H54 (cell line): Measurements from ENCODE around the gene CDHR4.
"Not testable (repeated sequence)": the region's sequence is repeated elsewhere in the genome, so short reads cannot be mapped to it uniquely, and the experiment has no call there.

Experiments
- DNase-seq: peaks from one replicate; pipeline ENCODE4 v3.0.0; 2011; ENCODE audit warnings: low spot score, mixed read lengths; ENCODE audit not compliant: insufficient read length
- FAIRE-seq: peaks from 3 replicates; lab custom pipeline; 2011; peaks lifted over from hg19 to GRCh38; lab: Jason Lieb, UNC
- POLR2A ChIP-seq: IDR thresholded peaks from 2 replicates; pipeline ENCODE4 v1.6.1; 2011; ENCODE audit warnings: low read depth, mild to moderate bottlenecking, low read length

CDHR4 gene, protein sequence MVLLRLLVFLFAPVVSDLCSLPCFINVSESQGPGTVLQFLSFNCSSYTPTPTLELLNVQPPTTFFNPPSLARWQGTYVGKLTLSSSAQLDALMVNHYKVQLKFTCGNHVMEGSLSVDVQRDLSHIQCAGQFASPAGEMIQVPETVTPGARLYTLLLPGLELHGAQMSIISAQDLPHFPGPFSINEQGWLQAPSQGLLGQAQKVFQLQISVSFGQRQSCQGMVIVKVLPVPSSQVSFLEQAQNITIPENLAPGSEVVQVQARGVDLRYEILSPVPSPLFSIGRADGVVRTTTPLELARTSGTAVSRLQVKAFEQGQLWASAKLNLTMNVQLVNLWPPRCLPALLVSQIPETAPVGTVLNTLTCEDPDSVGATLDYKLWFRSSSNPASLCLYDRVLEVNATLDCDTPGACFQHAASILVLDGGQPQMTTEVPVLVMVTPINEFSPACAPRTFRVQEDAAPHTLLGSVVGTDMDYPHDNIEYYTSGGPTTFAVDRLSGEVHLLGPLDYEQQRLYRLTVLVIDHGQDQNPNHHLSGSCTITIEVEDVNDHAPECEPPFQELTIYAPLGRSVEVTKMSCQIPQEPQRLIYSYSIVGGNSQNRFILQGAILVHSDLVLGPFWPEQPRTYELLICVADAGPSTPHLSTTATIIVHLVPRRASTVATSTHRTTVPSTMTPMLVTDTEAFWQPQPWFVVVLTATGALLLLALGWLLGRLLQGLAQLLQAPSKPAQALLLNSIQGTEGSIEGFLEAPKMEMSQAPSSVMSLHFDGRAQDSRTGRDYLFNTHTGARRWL

DNA sequence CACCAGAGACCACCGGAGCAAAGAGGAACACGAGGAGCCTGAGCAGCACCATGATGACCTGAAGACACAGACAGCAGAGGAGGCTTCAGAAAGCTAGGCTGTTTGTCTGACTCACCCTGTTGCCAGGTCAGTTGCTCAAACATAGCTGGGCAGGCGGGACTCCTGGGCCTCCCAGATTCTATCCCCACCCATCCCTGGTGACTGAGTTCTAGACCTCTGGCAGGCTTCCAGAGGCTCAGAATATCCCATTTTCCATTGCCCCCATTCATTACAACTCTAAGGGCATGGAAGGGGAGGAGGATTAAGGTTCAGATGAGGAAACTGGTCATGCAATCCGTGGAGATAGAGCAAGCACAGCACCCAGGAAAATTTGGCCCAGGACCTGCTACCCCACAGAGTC is at the start of gene CDHR4:
TSS of gene CDHR4 (minus strand) at position 113 of the 400 bp plus-strand sequence. CDS start at position 52, 61 bp downstream.
- peak; percentile 27 for FAIRE-seq

DNA sequence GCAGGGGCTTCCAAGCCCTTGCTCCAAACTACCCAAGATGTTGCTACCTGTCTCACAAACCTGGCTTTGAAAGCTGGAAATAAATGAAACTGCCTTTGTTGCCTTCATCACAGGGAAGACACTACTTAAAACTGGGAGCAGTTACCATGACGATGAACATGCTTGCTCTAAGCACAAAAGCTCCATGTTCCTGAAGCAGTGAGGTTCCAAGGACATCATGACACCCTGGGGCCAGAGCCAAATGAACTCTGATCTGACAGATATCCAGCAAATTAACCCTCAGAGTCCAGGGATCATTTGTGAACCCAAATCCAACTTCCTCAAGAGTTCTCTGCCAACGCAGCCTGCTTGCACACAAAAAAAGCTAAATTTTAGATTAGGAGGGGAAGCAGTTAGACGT is 46.0 kb upstream of the CDHR4 start:
- FAIRE-seq, result no peak
- DNase-seq, result no peak
- no peak for TF ChIP-seq POLR2A

More for the DNA sequence above, at the start of gene CDHR4:
- peak; percentile 91 for DNase-seq
- no peak for TF ChIP-seq POLR2A

DNA sequence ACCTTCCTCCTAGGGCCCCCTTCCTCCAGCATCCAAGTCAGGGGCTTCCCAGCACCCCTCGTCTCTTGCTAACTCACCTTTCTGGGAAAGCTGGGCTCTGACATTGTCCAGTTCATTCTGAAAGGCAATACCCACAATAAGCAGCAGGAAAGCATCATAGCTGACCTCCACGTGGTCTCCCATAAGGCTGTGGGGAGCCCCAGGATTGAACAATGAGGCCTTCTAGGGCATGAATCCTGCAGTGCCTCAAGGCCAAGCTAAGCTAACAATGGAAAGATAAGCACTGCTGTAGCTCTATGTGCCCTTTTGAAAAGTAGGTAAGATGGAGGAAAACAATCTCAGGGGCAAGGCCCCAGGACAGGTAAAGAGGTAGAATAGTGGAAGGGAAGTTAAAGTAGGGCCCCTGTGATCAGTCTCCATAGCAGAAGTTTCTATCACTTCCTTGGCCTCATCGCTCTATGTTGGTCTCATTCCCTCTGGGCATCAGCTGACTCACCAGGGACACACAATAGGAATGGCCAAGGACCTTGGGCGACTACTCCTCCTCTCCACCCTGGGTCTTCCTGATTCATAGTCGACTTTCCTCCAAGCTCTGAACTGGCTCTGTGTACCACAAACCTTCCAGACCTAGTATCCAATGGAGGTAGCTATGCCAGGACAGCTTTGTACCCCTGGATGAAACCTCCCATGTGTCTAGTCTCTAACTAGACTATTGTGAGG is 45.0 kb upstream of the CDHR4 start:
- no peak for TF ChIP-seq POLR2A
- FAIRE-seq (no peak), DNase-seq (no peak)

DNA sequence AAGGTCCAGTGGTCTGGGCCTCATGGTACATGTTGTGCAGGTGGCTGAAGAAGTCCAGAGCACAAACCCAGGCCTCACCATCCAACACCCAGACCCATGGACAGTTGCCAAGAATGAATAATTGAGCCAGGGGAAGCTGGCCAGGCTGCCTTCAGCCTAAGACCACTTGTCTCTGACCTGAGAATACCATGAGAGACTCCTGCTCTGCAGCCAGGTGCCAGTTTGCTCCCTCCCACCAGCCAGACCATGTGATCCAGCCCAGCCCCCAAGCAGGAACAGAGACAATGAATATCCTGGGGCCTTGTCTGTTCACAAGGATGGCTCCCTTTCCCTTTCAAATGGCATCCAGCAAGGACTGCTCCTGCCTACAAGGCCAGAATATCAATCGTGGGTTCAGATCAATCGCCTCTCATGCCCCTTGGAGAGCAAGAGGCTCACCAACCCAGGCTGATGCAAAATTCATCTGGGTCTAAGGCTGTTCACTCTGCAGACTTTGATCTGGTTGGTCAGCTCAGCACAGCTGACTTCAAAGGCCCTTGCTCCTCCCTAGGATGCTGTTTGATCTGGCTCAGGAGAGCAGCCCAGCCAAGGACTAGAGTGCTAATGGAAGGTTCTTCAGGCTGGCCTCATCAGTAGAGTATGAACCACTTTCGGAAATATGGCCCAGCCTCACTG is 43.3 kb upstream of the CDHR4 start:
- DNase-seq (no peak), FAIRE-seq (no peak)
- no peak for TF ChIP-seq POLR2A

DNA sequence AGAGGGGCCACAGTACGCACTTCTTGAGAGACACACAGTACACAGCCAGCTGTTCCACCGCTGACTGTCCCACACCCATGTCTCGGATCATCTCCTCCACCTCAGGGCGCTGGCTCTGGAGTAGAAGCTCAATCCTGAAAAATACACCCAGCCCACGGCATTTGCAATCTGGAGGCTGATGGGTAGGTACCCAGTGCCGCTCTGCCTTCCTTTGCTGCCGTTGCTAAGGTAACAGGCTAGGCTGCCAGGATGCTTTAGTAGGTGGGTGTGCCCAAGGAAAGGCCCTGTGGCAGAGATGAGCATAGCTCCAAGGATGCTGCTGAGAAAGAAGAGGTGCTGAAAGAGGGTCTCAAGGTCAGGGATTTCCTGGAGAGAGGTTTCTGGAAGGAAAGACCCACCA is 42.1 kb upstream of the CDHR4 start:
- TF ChIP-seq POLR2A, result no peak
- FAIRE-seq, result no peak
- DNase-seq, result no peak

DNA sequence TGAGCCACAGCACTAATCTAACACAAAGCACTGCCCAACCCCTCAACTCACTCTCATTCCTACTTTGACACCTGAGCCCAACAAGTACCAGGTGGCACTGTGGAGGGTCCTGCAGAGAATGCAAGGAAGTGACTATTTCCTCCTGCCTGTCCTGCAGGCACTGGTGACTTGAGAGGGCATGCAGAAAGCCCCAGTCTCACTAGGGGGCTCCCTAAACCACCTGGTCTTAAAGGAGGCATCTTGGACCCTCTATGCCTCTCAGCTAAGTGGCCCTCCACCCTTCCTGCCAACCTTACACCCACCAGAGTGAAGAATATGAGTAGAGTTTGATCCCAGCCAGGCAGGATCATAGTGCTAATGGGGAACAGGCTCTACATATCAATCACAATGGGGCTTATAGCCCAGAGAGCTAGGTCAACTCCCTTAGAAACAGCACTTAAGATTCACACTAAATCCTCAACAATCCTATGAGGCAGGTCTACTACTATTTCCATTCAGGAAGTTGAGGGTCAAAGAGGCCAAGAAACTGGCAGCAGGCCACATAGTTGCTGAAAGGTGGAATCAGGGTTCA is 41.5 kb upstream of the CDHR4 start:
- FAIRE-seq (no peak), DNase-seq (no peak)
- TF ChIP-seq POLR2A, result no peak

DNA sequence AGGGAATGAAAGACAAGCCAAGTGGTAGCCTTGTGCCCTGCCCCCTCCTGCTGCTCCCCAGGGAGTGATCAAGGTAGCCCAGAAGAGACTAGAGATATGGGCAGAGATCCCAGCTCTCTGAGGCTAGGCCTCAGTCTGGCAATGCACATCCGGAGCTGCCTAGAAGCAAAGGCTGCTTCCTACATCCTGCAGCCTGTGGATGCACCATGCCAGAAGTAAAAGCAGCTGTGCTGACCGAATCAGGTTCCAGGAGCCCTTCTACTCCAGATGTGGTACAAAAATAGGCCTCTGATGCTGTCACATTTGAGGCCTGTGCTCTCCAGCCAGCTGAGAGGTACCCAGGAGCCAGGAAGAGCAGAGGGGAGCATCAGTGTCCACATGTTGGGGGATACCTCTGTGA is 40.7 kb upstream of the CDHR4 start:
- FAIRE-seq (no peak), DNase-seq (no peak)
- TF ChIP-seq POLR2A, result no peak

DNA sequence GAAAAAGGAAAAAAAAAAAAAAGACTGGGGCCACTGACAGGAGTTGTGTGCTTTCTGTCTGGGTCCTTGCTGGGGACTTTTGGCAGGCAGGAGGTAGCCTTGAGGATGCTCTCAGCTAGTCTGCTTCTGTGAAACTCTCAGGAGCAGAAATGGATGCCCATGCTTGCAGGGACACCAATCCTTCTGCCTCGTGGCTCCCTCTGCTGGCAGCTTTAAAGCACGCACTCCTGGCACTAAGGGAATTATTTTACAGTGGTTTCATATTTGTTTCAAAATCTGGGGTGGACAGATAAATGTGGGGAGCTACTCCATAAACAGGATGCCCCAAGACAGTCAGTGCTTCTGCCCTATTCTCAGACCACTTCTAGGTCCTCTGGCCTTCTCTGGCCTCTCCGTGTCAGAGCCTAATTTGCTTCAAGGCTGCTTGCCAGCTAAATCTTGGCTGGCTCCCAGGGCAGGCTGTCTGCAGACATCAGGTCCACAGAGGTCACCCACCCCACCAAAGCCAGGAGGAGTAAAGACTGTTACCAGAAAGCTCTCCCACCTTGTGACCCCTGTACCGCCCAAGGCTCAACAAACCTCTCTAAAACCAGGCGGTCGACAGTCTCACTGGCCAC is 39.6 kb upstream of the CDHR4 start:
- no peak for TF ChIP-seq POLR2A
- FAIRE-seq, result no peak
- peak; percentile 57 for DNase-seq

DNA sequence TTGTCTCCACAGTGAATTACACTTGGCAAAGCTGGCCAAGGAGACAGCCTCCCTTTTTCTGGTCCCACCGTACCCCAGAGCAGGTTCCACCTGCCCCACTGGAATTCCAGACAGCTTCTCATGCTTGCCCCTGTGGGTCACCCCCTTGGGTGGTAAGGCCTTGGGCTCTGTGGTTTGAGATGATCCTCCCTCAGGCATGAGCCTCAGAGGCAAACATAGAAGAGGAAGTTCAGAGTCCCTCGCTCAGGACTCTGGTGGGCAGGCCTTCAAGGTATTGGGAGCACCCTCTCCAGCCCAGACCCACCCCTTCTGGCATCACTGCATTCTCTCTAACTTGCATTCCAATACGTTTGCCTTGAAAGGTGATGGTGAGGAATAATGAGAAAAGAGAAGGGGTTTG is 31.7 kb upstream of the CDHR4 start:
- DNase-seq, result no peak
- no peak for TF ChIP-seq POLR2A
- no peak for FAIRE-seq

DNA sequence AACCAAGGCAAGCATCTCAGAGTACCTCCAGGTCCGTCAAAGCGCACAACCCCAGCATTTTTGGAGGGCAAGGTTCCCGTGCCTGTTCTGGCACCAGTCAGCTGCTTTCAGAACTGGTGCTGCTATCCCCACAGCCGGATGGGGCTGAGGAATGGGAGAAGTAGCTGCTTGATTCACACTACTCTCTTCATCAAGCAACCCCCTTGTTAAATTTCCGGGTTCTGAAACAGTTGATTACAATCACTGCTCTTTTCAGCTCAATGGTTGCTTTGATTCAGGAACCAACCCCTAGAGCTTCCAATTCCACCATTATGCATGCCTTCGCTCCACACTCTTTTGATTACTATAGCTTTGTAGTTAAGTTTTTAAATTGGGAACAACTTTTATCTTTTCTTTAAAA is 26.3 kb upstream of the CDHR4 start:
- TF ChIP-seq POLR2A, result no peak
- DNase-seq (no peak), FAIRE-seq (no peak)

DNA sequence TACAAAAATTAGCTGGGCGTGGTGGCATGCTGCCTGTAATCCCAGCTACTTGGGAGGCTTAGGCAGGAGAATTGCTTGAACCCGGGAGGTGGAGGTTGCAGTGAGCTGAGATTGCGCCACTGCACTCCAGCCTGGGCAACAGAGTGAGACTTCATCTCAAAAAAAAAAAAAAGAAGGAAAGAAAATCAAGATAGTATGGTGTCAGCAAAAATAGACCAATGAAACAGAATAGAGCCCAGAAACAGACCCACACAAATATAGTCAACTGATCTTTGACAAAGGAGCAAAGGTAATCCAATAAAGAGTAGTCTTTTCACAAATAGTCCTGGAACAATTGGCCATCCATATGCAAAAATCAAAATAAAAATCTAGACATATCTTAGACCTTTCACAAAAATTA is 23.5 kb upstream of the CDHR4 start:
- FAIRE-seq, DNase-seq: not testable (repeated sequence)

DNA sequence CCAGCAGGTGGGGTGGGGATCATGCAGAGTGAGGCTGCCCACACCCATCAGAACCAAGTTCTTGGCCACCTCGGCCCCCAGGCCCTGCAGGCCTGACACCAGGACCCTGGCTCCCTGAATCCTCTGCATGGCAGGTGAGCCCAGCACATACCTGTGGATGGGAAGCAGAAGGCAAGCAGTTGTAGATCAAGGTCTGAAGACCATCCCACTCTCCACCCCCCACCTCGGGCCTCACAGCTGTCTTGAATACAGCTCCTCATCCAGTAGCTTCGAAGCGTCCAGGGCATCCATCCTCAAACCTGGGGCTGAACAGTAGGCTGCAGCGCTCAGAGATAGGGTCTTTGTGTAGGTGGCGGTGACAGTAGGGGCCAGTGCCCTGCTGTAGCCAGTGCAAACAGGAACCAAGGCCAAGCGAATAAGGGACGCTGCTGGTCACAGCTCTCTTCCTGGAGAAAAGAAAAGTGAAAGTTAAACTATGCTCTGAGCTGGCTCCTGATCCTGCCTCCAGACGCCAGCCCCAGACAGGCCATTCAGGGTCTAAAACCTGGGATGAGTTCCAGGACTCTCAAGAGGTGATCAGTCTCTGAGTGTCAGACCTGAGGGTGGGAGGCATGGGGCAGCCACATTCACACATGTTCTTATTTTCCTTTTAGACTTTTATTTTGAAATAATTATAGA is 14.0 kb upstream of the CDHR4 start, which contains the start of gene UBA7:
TSS of gene UBA7 (minus strand) at position 457 of the 678 bp plus-strand sequence. CDS start at position 291, 166 bp downstream.
- FAIRE-seq (no peak), DNase-seq (peak; percentile 73)
- TF ChIP-seq POLR2A, result no peak; the same call in 1 of the 2 replicates
